Liver (tissue), 9 donors: ENCODE measurements around the gene ATP6V1G1. TPM values are rescaled to one million over a fixed set of nuclear protein-coding genes. Genes with fewer than 3 reads are reported as not detected.

Experiments
- DNase-seq: peaks from one replicate; pipeline ENCODE4 v3.0.0-alpha.2; 2017; ENCODE audit warnings: low spot score
- H3K27ac ChIP-seq, 2 donors: one replicate each; pipeline ENCODE4 v1.7.0; 2013; ENCODE audit warnings: inconsistent platforms in 2 of 2, low read length in 2 of 2, control low read depth in 1 of 2, low read depth in 1 of 2, mild to moderate bottlenecking in 1 of 2
- H3K27me3 ChIP-seq, 4 donors: one replicate each; pipeline versions ENCODE4 v1.6.1 to v1.7.0; 2013; ENCODE audit warnings: low read length in 3 of 4, inconsistent platforms in 1 of 4, mild to moderate bottlenecking in 1 of 4, moderate library complexity in 1 of 4; ENCODE audit not compliant: control insufficient read depth in 4 of 4, insufficient read depth in 4 of 4
- H3K36me3 ChIP-seq, 4 donors: one replicate each; pipeline versions ENCODE4 v1.6.1 to v1.7.0; 2013; ENCODE audit warnings: low read length in 3 of 4, mild to moderate bottlenecking in 3 of 4, low read depth in 1 of 4, moderate library complexity in 1 of 4; ENCODE audit not compliant: control insufficient read depth in 4 of 4, insufficient read depth in 3 of 4
- H3K4me1 ChIP-seq, 4 donors: one replicate each; pipeline versions ENCODE4 v1.6.1 to v1.7.0; 2013; ENCODE audit warnings: low read length in 3 of 4, mild to moderate bottlenecking in 3 of 4, moderate library complexity in 1 of 4; ENCODE audit not compliant: control insufficient read depth in 4 of 4, insufficient read depth in 4 of 4
- H3K4me3 ChIP-seq, 3 donors: one replicate each; pipeline versions ENCODE4 v1.6.1 to v1.7.0; 2013; ENCODE audit warnings: low read length in 3 of 3, control low read depth in 1 of 3, low read depth in 1 of 3, mild to moderate bottlenecking in 1 of 3
- H3K9ac ChIP-seq, 2 donors: one replicate each; pipeline ENCODE4 v1.7.0; 2013; ENCODE audit warnings: low read length in 2 of 2, mild to moderate bottlenecking in 2 of 2, moderate library complexity in 2 of 2, control low read depth in 1 of 2, low read depth in 1 of 2
- H3K9me3 ChIP-seq, 4 donors: one replicate each; pipeline versions ENCODE4 v1.6.1 to v1.7.0; 2013; ENCODE audit warnings: low read length in 3 of 4; ENCODE audit not compliant: control insufficient read depth in 4 of 4
- EGR1 ChIP-seq, 2 donors: IDR thresholded peaks; 2 replicates each; pipeline ENCODE4 v1.6.1; 2016 to 2018; ENCODE audit warnings: antibody characterized with exemption in 2 of 2, low read depth in 2 of 2
- FOXA1 ChIP-seq: IDR thresholded peaks from 2 replicates; pipeline ENCODE4 v1.6.1; 2016; ENCODE audit warnings: antibody characterized with exemption
- FOXA2 ChIP-seq: IDR thresholded peaks from 2 replicates; pipeline ENCODE4 v1.6.1; 2016; ENCODE audit warnings: antibody characterized with exemption
- GABPA ChIP-seq, 2 donors: IDR thresholded peaks in 1 of 2; conservative IDR thresholded peaks in 1 of 2; 2 replicates each; pipeline ENCODE4 v1.6.1; 2016; ENCODE audit warnings: antibody characterized with exemption in 2 of 2, mild to moderate bottlenecking in 1 of 2, moderate library complexity in 1 of 2
- HNF4A ChIP-seq, 2 donors: conservative IDR thresholded peaks; 2 replicates each; pipeline ENCODE4 v1.6.1; 2016; ENCODE audit warnings: antibody characterized with exemption in 2 of 2, mild to moderate bottlenecking in 2 of 2
- HNF4G ChIP-seq: IDR thresholded peaks from 2 replicates; pipeline ENCODE4 v1.6.1; 2016; ENCODE audit warnings: antibody characterized with exemption
- JUND ChIP-seq, 2 donors: IDR thresholded peaks; 2 replicates each; pipeline ENCODE4 v1.6.1; 2016; ENCODE audit warnings: antibody characterized with exemption in 2 of 2
- NR2F2 ChIP-seq: IDR thresholded peaks from 2 replicates; pipeline ENCODE4 v1.6.1; 2016; ENCODE audit warnings: antibody characterized with exemption
- RAD21 ChIP-seq, 2 donors: IDR thresholded peaks; 2 replicates each; pipeline ENCODE4 v1.6.1; 2016; ENCODE audit warnings: antibody characterized with exemption in 2 of 2, mild to moderate bottlenecking in 2 of 2
- REST ChIP-seq: IDR thresholded peaks from 2 replicates; pipeline ENCODE4 v1.6.1; 2016; ENCODE audit warnings: antibody characterized with exemption, mild to moderate bottlenecking
- RXRA ChIP-seq, 2 donors: IDR thresholded peaks; 2 replicates each; pipeline ENCODE4 v1.6.1; 2017 to 2018; ENCODE audit warnings: antibody characterized with exemption in 2 of 2, mild to moderate bottlenecking in 1 of 2
- SP1 ChIP-seq: IDR thresholded peaks from 2 replicates; pipeline ENCODE4 v1.6.1; 2018; ENCODE audit warnings: antibody characterized with exemption, mild to moderate bottlenecking
- TAF1 ChIP-seq: conservative IDR thresholded peaks from 2 replicates; pipeline ENCODE4 v1.6.1; 2016; ENCODE audit warnings: antibody characterized with exemption, mild to moderate bottlenecking
- YY1 ChIP-seq: IDR thresholded peaks from 2 replicates; pipeline ENCODE4 v1.6.1; 2016; ENCODE audit warnings: antibody characterized with exemption, mild to moderate bottlenecking
- ZBTB33 ChIP-seq: IDR thresholded peaks from 2 replicates; pipeline ENCODE4 v1.6.1; 2016; ENCODE audit warnings: antibody characterized with exemption
- WGBS: extraction: QIAGEN DNeasy Blood & Tissue Kit; methylation state at CpG from one replicate; pipeline ENCODE4 v1.1.7; 2013; 5-methylcytosine and 5-hydroxymethylcytosine counted together
- polyA plus RNA-seq, 2 donors: library from polyadenylated mRNA; stranded (reverse) in 1 of 2; unstranded in 1 of 2; fragments of 200-250 nt in 1 of 2; fragments of >200 nt in 1 of 2; fragmentation: Nextera tagmentation in 1 of 2; extraction: Ambion mirVana in 1 of 2; gene quantifications; one replicate each; pipeline versions ENCODE4 v1.2.1 to v1.2.3, GENCODE V29; 2013 to 2015
- total RNA-seq, 2 donors: library from RNA; depleted of rRNA; stranded (reverse); fragments of >200 nt; gene quantifications; one replicate each; pipeline ENCODE4 v1.2.3, GENCODE V29; 2014
- TF ChIP-seq, protein P1 (sequence below): IDR thresholded peaks from 2 replicates; pipeline ENCODE4 v1.6.1; 2016; ENCODE audit warnings: antibody characterized with exemption
- TF ChIP-seq, protein P2 (sequence below): fragments of 150-350 bp; IDR thresholded peaks from 2 replicates; pipeline ENCODE4 v1.5.1; 2017; ENCODE audit warnings: improper control_type of control experiment, low read depth, low read length; ENCODE audit not compliant: missing input control
- TF ChIP-seq, protein P3 (sequence below): IDR thresholded peaks from 2 replicates; pipeline ENCODE4 v1.6.1; 2016; ENCODE audit warnings: antibody characterized with exemption
- donor health status: healthy.
- donor health status: healthy.
- donor health status: healthy.
- donor health status: healthy.
- donor health status: healthy.

The ATP6V1G1 gene
- total and polyA plus RNA-seq, 4 donors: 41.4 to 152 (median 75.7) TPM

- no peaks in the 10 kb centered on the region for H3K4me1 ChIP-seq
- H3K27ac ChIP-seq: no peak overlapping the region
- DNase-seq: no peak
- no peaks in the 10 kb centered on the region for H3K27me3 ChIP-seq
- H3K36me3 ChIP-seq: no peaks in the 10 kb centered on the region
- 95% methylated on average over 7 of the region's 7 CpGs for WGBS
- TF ChIP-seq HNF4G (no peak), ZBTB33 (no peak), NR2F2 (no peak), TAF1 (no peak), HNF4A (conservative IDR thresholded peaks at IDR 0.05) (no peak), YY1 (no peak), GABPA (IDR thresholded peaks at IDR 0.05 in 1 of 2, conservative IDR thresholded peaks at IDR 0.05 in 1 of 2) (no peak), JUND (IDR thresholded peaks at IDR 0.05) (no peak), FOXA1 (no peak), RAD21 (IDR thresholded peaks at IDR 0.05) (no peak), RXRA (IDR thresholded peaks at IDR 0.05) (no peak), EGR1 (IDR thresholded peaks at IDR 0.05; ENCODE audit: low read depth in 2 of 2) (no peak), FOXA2 (no peak), REST (no peak), SP1 (no peak)
- TF ChIP-seq, protein P1, sequence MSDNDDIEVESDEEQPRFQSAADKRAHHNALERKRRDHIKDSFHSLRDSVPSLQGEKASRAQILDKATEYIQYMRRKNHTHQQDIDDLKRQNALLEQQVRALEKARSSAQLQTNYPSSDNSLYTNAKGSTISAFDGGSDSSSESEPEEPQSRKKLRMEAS: no peak
- TF ChIP-seq, protein P2, sequence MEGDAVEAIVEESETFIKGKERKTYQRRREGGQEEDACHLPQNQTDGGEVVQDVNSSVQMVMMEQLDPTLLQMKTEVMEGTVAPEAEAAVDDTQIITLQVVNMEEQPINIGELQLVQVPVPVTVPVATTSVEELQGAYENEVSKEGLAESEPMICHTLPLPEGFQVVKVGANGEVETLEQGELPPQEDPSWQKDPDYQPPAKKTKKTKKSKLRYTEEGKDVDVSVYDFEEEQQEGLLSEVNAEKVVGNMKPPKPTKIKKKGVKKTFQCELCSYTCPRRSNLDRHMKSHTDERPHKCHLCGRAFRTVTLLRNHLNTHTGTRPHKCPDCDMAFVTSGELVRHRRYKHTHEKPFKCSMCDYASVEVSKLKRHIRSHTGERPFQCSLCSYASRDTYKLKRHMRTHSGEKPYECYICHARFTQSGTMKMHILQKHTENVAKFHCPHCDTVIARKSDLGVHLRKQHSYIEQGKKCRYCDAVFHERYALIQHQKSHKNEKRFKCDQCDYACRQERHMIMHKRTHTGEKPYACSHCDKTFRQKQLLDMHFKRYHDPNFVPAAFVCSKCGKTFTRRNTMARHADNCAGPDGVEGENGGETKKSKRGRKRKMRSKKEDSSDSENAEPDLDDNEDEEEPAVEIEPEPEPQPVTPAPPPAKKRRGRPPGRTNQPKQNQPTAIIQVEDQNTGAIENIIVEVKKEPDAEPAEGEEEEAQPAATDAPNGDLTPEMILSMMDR: no peak
- TF ChIP-seq, protein P3, sequence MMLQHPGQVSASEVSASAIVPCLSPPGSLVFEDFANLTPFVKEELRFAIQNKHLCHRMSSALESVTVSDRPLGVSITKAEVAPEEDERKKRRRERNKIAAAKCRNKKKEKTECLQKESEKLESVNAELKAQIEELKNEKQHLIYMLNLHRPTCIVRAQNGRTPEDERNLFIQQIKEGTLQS: no peak
- no peak overlapping the region for H3K9ac ChIP-seq
- no peak overlapping the region for H3K4me3 ChIP-seq
- no peaks in the 10 kb centered on the region for H3K9me3 ChIP-seq
Measured at GRCh38 chr9:114621561-114621960, 34.0 kb downstream of the ATP6V1G1 start.
